Progenitor cell of endocrine pancreas (in vitro differentiated cells): ENCODE results near the gene YPEL4. TPM values are rescaled to one million over a fixed set of nuclear protein-coding genes. Genes with fewer than 3 reads are reported as not detected.

ENCODE experiments used
- DNase-seq: peaks from one replicate; pipeline ENCODE4 v3.0.0; 2021; ENCODE audit warnings: low spot score; ENCODE audit not compliant: unreplicated experiment
- H3K27ac Mint-ChIP-seq: 2 replicates; pipeline ENCODE4 v1.8.0; 2021; ENCODE audit warnings: mild to moderate bottlenecking, moderate library complexity, mixed read lengths
- H3K27me3 Mint-ChIP-seq: 2 replicates; pipeline ENCODE4 v1.8.0; 2021; ENCODE audit warnings: mixed read lengths
- H3K36me3 Mint-ChIP-seq: 2 replicates; pipeline ENCODE4 v1.8.0; 2022; ENCODE audit warnings: mixed read lengths; ENCODE audit not compliant: insufficient read depth
- H3K4me1 Mint-ChIP-seq: 2 replicates; pipeline ENCODE4 v1.8.0; 2021; ENCODE audit warnings: low read depth, mixed read lengths
- H3K4me3 Mint-ChIP-seq: 2 replicates; pipeline ENCODE4 v1.8.0; 2021; ENCODE audit warnings: low read depth, mild to moderate bottlenecking, moderate library complexity, mixed read lengths
- H3K9me3 Mint-ChIP-seq: 2 replicates; pipeline ENCODE4 v1.8.0; 2021; ENCODE audit warnings: low read depth, mixed read lengths
- CTCF ChIP-seq: fragments of 200-600 bp; sonication (generic); IDR thresholded peaks from one replicate; pipeline ENCODE4 v1.5.0; 2021; ENCODE audit warnings: antibody characterized with exemption, mild to moderate bottlenecking; ENCODE audit not compliant: unreplicated experiment
- total RNA-seq: library from RNA; stranded (reverse); gene quantifications from 2 replicates; pipeline ENCODE4 v1.2.1, GENCODE V29; 2021

YPEL4 gene
- total RNA-seq, 1 donor from 2014 or later = 0.22 TPM

GRCh38 chr11:57635246-57635645 is 14.5 kb downstream of the YPEL4 start:
- no peak overlapping the region for H3K27ac Mint-ChIP-seq
- peaks cover 15% of the 10 kb centered on the region for H3K4me1 Mint-ChIP-seq
- H3K36me3 Mint-ChIP-seq = peaks cover 1% of the 10 kb centered on the region
- no peak for DNase-seq
- peaks cover 4% of the 10 kb centered on the region for H3K27me3 Mint-ChIP-seq
- no peak overlapping the region for H3K4me3 Mint-ChIP-seq
- TF ChIP-seq CTCF = no peak
- no peaks in the 10 kb centered on the region for H3K9me3 Mint-ChIP-seq

- no peak for DNase-seq
- no peak for TF ChIP-seq CTCF
- Mint-ChIP-seq H3K27me3 (peaks cover 4% of the 10 kb centered on the region), H3K27ac (no peak overlapping the region), H3K4me3 (no peak overlapping the region), H3K4me1 (peaks cover 11% of the 10 kb centered on the region), H3K36me3 (peaks cover 1% of the 10 kb centered on the region), H3K9me3 (no peaks in the 10 kb centered on the region)
Observed at GRCh38 chr11:57634311-57634710, 15.4 kb downstream of the YPEL4 start.

GRCh38 chr11:57633394-57634070 is 16.2 kb downstream of the YPEL4 start:
- no peak overlapping the region for H3K4me3 Mint-ChIP-seq
- peaks cover 4% of the 10 kb centered on the region for H3K27me3 Mint-ChIP-seq
- DNase-seq = no peak
- H3K36me3 Mint-ChIP-seq = peaks cover 1% of the 10 kb centered on the region
- H3K4me1 Mint-ChIP-seq = peaks cover 11% of the 10 kb centered on the region
- H3K27ac Mint-ChIP-seq = no peak overlapping the region
- no peak for TF ChIP-seq CTCF
- no peaks in the 10 kb centered on the region for H3K9me3 Mint-ChIP-seq

- Mint-ChIP-seq H3K9me3 (no peaks in the 10 kb centered on the region), H3K27ac (no peak overlapping the region), H3K4me3 (no peak overlapping the region), H3K4me1 (peaks cover 4% of the 10 kb centered on the region), H3K36me3 (peaks cover 3% of the 10 kb centered on the region), H3K27me3 (peaks cover 4% of the 10 kb centered on the region)
- TF ChIP-seq CTCF = no peak
- no peak for DNase-seq
Observed at GRCh38 chr11:57632116-57632515, 17.6 kb downstream of the YPEL4 start.

- DNase-seq = no peak
- no peak for TF ChIP-seq CTCF
- Mint-ChIP-seq H3K4me1 (no peaks in the 10 kb centered on the region), H3K4me3 (no peak overlapping the region), H3K27ac (no peak overlapping the region), H3K9me3 (no peaks in the 10 kb centered on the region), H3K36me3 (peaks cover 4% of the 10 kb centered on the region), H3K27me3 (peaks cover 4% of the 10 kb centered on the region)
Observed at GRCh38 chr11:57630171-57630570, 19.5 kb downstream of the YPEL4 start.
